Activated T-cell treated with anti-CD3 and anti-CD28 coated beads, Interleukin-2, amount 50 U/mL, for 48 hours (primary cell): ENCODE results near the gene GNA12.
"Not testable (repeated sequence)": the region's sequence is repeated elsewhere in the genome, so short reads cannot be mapped to it uniquely, and the experiment has no call there.

Experiments used
- DNase-seq, 2 experiments: peaks; one replicate each; pipeline ENCODE4 v3.0.0-alpha.2; 2020

GNA12 gene

DNA sequence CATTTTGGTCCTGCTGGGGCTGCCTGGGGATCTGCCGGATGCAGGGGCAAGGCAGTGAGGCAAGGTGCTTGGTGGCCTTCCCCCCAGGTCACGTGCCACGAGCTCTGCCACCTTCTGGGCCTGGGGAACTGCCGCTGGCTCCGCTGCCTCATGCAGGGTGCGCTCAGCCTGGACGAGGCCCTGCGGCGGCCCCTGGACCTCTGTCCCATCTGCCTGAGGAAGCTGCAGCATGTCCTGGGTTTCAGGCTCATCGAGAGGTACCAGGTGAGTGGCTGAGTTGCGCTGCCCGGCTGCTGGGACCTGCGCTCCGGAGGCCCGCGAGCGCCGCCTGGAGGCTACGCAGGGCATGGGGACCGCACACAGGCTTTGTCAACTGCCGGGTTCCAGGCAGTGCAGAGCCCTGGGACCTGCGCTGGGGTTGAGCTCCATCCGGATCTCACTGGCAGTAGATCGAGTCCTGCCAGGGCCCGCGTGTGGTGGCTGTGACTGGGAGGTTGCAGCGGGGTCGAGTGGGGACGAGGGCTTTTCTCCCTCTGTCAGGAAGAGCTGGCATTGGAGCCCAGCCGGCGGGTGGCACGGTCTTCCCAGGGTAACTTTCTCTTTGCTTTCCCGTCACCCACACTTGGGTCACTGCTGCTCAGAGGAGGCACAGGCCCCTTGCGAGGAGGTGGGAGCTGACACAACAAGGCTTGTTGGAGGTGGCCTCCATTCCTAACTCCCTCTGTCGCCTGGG, 134.4 kb downstream of the GNA12 start:
- peak; percentile 85 to 90 for DNase-seq

DNA sequence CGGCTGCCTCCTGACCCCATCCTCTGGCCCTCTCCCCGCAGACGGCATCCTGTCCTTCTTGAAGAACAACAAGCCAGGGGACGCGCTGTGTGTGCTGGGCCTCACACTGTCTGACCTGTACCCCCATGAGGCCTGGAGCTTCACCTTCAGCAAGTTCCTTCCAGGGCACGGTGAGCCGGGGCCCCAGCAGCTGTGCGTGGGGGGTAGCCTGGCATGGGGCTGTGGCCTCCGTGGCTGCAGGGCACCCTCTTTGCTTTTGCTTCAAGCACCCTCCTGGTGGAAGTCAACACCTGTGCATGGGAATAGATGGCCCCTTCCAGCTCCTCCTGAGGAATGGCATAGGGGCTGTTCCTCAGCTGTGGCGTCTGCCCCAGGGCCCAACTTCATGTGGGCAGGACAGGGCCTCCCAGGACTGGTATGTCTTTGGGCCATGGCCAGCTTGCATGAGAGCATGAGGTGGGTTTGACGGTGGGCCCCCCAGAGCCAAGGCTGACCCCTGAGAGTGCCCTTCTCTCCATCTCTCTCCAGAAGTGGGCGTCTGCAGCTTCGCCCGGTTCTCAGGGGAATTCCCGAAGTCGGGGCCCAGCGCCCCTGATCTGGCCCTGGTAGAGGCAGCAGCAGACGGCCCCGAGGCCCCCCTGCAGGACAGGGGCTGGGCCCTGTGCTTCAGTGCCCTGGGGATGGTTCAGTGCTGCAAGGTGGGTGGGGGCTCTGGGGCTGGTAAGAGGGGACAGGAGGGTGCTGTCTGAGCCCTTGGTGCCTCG, 135.4 kb downstream of the GNA12 start:
- DNase-seq, result no peak

DNA sequence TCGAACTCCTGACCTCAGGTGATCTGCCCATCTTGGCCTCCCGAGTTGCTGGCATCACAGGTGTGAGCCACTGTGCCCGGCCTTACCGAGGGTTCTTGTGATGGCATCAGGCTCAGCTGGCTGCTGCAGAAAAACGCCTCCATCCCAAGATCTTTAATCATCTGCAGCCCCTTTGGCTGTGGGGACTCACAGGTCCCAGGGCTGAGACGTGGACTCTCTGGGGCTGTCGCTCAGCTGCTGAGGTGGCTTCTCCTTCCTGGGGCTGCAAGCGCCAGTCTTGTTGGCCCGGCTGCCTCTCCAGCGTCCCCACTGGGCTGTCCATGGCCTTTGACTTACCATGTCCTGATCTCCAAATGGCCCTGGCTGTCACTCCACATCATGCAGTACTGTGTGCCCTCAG, 136.1 kb downstream of the GNA12 start:
- no peak for DNase-seq

DNA sequence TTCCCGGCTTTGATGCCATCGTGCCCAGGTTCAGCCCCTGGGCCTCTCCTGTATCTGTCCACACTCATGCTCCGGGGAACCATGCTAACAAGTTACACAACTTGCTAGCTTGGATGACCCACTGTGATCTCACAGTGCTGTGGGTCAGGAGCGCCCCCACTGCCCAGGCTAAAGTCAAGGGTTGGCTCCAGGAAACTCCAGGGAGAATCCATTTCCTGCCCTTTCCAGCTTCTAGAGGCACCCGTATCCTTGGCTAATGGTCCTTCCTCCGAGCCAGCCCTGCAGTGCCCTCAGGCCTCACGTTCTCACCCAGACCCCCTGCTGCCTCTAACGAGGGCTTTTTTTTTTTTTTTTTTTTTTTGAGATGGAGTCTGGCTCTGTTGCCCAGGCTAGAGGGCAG, 136.6 kb downstream of the GNA12 start:
- DNase-seq, result no peak

DNA sequence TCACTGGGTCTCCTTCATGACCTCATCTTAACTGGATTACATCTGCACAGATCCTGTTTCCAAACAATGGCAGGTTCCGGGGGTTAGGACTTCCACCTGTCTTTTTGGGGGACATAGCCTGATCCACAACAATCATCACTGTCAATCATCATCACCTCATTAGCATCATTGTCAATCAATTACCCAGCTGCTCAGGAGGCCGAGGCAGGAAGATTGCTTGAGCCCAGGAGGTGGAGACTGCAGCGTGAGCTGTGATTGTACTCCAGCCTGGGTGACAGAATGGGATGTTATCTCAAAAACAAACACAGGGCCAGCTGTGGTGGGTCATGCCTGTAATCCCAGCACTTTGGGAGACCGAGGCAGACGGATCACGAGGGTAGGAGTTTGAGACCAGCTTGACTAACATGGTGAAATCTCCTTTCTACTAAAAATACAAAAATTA, 137.4 kb downstream of the GNA12 start:
- DNase-seq, result no peak

DNA sequence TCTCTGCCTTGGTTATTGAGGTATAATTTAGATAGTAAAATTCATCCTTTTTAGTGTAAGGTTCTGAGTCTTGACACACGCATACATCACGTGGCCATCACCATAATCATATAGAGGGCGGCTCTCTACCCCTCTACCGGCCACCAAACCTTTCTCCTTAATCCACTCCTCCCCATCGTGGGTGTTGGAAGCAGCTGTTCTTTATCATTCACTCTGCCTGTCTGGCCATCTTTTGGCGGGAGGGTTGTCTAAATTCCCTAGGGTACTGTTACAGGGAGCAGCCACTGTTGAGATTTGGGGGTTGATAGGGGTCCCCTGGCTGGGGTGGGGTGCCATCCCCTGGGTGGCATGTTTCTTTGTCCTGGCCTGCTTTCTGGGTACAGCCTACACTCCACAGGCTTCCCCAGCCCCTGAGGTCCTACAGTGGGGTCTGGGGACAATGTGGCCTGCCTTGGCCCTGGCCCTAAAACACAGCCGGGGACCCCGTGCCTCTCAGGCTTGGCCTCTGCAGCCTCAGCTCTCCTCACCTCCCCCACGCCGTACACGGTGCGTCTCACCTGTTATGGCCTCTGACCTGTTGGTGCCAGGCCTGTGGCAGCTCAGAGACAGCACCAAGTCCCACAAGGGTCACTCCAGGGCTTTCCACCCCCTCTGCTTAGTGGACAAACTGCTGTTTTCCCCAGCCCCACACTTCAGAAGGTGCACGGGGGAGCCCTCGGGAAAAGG, 138.6 kb downstream of the GNA12 start:
- DNase-seq, result no peak

DNA sequence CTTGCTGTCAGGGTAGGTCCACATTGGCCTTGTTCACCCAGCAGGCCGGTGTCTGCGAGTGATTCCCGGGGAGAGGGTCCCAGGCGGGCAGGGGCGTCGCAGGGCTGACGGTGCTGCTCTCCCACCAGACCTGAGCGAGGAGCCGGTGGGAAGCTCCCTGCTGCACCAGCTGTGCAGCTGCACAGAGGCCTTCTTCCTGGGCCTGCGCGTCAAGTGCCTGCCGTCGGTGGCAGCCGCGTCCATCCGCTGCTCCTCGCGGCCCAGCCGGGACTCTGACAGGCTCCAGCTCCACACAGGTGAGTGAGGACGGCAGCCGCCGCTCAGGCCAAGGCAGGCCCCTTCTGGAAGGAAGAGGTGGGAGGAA, 141.5 kb downstream of the GNA12 start:
- no peak for DNase-seq

DNA sequence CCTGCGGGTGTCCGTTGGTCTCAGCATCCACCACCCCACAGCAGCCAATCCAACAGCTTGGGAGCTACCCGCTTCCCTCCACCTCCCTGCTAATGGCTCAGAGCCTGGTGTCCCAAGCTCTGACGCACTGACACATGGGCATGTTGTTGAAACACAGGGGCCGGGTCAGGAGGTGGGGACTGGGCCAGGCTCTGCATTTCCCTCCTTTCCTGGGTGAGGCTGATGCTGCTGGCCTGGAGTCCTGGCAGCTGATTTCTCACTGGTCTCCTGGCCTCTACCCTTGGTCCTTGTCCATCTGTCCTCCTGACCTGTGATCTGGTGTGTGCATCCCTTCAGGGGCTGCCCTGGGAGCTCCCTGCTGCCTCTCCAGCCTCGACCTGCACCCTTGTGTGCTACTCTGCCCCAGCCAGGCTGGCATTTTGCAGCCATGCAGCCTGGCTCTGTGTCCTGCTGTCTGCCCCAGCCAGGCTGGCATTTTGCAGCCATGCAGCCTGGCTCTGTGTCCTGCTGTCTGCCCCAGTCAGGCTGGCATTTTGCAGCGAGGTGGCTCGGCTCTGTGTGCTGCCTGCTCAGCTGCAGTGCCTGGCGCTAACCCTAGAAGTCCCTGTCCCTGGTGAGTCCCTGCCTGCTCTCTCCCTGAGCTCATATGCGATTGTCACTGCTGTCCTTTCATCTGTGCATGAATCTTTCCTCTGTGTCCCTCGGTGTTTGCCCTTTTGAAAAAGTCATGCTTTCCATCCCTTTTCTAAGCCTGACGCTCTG, 142.1 kb downstream of the GNA12 start:
- DNase-seq, result no peak

DNA sequence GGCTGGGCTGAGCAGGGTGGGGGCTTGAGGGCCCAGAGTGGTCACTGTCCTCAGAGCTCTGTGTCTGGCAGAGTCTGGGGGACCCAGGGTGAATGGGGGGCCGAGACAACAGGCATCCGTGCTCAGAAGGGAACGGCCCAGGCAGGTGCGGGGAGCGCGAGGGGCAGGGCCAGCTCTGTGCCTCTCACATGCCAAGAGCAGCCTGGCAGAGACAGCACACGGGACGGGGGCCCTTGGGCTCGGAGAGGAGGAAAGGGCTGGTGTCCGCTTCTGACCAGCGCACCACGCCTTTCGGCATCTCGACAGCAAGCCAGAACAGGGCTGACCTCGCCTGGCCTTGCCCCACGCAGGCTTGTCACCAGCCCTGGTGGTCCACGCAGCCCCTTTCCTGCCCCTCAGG, 142.7 kb downstream of the GNA12 start:
- no peak for DNase-seq

DNA sequence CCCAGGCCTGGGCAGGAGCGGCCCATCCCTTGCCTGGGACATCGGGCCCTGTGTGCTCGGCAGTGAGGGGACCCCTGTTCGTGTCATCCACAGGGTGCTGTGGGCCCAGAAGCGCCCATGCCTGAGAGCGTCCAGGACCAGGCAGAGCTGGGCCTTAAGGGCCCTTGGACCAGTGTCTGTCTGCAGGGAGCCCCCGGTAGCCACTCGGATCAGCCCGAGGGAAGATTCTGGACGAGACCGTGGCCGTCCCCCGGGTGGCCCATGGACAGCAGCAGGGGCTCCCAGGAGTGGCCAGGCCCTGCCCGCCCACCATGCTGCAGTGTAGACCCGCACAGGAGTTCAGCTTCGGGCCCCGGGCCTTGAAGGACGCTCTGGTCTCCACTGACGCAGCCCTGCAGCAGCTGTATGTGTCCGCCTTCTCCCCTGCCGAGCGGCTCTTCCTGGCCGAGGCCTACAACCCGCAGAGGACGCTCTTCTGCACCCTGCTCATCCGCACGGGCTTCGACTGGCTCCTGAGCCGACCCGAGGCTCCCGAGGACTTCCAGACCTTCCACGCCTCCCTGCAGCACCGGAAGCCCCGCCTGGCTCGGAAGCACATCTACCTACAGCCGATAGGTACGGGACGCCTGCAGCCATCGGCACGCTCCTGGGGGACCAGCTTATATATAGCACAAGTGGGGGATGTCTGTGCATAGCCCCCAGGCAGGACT, 143.8 kb downstream of the GNA12 start:
- DNase-seq, result no peak

DNA sequence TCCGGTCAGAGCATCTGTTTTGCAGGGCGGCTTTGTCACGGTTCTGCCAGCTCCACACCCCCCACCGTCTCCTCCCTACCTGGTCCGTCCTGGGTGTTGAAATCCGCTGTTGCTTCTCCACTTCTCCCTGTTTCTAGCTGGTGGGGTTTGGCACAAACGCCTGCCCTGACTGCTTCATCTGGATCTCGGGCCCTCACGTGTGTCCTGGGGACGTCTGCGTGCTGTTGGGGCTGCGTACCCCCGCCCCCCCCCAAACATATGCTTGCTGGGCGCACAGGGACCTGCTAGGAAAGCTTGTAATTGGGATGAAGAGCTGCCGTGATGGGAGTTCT, 144.9 kb downstream of the GNA12 start:
- DNase-seq, result no peak

DNA sequence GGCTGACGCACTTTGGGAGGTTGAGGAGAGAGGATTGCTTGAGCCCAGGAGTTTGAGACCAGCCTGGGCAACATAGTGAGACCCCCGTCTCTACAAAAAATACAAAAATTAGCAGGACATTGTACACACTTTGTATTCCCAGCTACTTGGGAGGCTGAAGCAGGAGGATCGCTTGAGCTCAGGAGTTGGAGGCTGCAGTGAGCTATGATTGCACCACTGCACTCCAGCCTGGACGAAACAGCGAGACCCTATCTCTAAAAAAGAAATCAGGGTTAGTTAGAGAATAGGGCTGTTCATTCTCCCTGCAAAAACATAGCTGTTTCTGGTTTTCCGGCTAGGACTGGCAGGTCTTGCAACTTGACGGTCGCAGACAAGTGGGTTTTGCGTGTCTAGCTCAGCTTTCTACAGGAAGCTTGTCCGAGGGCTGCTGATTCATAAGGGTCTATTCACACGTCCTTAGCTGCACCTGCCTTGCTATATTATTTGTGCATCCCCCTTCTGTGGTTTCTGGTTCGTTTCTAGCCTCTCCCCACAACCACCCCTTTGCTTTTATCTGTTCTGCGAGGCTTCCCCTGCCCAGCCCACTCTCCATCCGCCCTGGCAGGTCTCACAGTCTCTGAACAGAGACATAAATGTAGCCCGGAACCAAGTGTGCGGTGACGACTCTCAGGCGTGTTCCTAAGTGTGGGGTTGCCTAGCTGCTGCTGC, 145.4 kb downstream of the GNA12 start:
- peak; percentile 75 to 78 for DNase-seq

DNA sequence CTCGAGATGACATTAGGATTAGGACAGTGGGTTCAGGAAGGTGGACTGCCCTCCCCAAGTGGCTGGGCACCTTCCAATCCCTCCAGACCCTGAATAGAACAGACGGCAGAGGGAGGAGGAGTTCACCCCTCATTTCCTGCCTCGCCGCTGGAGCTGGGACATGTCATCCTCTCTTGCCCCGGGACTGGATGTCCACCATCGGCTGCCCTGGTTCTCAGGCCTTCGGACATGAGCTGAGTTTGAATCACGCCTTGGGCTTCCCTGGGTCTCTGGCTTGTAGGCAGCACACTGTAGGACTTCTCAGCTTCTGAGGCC, 150.0 kb downstream of the GNA12 start:
- DNase-seq, result not testable (repeated sequence)

DNA sequence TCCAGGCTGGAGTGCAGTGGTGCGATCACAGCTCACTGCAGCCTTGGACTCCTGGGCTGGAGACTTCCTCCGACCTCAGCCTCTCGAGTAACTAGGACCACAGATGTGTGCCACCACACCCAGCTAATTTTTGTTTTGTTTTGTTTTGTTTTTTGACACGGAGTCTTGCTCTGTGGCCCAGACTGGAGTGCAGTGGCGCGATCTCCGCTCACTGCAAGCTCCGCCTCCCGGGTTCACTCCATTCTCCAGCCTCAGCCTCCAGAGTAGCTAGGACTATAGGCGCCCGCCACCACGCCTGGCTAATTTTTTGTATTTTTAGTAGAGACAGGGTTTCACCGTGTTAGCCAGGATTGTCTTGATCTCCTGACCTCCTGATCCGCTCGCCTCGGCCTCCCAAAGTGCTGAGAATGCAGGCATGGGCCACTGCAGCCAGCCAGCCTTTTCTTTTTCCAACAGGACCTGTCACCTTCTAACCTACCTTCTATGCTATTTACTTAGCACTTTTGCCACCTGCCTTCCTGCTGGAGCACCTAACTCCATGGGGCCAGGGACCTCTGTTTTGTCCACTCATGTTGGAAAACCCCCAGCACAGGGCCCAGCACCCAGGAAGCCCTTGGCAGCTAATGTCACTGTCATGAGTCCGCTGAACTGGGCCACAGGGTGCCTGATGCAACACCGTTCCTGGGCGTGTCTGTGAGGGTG, 150.5 kb downstream of the GNA12 start:
- DNase-seq, result not testable (repeated sequence)

DNA sequence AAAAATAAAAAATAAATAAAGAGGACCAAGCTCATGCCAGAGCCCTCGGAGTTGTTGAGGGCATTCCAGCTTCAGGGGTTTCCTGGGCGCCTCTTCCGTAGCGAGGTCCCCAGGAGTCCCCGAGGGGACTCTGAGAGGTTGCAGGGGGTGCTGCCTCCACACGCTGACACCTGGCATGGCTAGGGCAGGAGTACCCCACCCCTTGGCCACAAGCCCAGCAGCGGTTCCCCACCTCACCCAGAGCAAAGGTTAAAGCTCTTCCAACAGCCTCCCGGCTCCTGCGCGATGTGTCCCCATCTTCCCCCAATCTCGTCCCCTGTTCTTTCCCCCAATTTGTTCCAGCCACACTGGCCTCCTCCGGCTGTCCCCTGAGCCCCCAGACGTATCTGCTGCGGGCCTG, 151.6 kb downstream of the GNA12 start:
- DNase-seq, result no peak

DNA sequence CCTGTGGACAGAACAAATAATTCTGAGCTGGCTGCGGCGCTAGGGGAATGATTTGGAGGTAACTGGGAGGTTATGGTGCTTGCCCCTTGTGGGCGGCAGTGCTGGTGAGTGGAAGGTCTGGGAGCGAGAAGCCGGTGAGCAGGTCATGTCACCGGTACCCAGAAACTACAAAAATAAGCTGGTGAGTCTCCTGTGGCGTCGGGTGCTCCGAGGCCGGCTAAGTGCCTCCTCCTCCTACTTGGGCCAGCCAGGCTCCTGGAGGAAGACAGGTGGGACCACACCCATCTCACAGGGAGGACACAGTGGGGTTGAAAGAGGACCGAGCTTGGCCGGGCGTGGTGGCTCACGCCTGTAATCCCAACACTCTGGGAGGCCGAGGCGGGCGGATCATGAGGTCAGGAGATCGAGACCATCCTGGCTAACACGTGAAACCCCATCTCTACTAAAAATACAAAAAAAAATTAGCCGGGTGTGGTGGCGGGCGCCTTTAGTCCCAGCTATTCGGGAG, 152.1 kb downstream of the GNA12 start:
- DNase-seq, result not testable (repeated sequence)

DNA sequence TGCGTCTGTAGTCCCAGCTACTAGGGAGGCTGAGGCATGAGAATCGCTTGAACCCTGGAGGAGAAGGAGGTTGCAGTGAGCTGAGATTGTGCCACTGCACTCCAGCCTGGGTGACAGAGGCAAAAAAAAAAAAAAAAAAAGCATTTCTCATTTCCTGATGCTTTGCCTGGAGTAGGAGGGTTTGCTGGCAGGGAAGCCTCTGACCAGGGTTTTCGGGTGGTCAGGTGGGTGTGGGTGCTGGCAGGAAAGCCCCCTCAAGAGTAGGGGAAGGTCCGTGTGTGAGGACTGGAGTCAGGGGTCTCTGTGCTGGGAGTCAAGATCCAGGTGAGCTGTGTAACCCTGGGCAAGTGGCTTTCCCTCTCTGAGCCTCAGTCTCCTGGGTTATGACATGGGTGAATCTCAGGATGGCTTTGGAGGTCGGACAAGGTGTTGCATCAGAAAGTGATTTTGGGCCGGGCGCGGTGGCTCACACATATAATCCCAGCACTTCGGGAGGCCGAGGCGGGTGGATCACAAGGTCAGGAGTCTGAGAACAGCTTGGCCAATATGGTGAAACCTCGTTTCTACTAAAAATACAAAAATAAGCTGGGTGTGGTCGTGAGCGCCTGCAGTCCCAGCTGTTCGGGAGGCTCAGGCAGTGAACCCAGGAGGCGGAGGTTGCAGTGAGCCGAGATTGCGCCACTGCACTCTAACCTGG, 152.9 kb downstream of the GNA12 start:
- DNase-seq, result no peak

DNA sequence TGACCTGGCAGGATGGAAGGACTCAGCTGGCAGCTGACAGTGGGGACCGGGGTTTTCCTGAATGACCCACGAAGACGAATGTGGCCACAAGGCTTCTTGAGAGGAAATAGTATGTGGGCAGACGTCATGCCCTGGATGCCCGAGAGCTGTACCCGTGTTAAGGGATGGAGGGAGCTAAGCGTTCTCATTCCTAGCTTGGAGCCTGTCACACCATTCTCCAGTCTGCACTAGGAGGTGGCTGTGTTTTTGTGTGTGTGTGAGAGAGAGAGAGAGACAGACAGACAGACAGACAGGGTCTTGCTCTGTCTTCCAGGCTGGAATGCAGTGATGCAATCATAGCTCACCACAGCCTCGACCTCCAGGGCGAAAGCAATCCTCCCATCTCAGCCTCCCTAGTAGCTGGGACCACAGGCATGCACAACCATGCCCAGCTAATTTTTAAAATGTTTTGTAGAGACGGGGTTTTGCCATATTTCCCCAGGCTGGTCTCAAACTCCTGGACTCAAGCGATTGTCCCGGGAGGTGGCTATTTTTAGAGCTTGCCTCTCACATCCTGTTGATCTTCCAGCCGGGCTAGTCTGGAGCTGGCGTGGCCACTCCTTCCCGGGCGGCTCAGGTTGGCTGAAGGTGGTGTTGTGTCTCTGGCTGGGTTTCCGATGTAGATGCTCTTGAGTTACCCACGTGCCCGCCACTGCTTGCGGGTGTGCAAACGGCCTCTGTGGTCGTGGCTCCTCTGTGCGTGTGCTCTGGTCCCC, 154.0 kb downstream of the GNA12 start:
- DNase-seq, result no peak

DNA sequence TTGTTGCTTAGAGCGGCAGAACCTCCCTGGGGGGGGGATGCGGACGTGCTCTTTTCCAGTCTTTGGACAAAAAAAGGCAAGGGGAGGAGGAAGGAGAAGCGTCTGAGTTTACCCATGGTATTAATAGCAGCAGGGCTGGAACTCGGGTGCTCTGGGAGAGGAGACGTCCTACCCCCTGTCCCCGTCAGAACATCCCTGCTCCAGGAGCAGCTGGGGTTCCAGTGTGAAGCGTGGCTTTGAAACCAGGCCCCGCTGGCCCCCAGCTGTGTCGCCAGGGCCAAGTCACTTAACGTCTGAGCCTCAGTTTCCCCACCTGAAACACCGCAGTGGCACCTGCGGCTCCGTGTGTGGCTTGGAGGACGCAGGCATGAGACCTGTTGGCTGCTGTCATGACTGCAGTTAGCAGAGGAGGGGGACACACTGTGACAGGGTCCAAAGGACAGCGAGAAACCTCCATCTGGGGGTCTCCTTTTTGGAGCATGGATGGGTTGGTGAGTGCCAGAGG, 154.7 kb downstream of the GNA12 start:
- DNase-seq, result no peak
